ENCODE measurements around the gene AMFR.

GRCh38 chr16:56350491-56351405 lies 74.6 kb downstream of the AMFR start:
- TF ChIP-seq, protein P1, sequence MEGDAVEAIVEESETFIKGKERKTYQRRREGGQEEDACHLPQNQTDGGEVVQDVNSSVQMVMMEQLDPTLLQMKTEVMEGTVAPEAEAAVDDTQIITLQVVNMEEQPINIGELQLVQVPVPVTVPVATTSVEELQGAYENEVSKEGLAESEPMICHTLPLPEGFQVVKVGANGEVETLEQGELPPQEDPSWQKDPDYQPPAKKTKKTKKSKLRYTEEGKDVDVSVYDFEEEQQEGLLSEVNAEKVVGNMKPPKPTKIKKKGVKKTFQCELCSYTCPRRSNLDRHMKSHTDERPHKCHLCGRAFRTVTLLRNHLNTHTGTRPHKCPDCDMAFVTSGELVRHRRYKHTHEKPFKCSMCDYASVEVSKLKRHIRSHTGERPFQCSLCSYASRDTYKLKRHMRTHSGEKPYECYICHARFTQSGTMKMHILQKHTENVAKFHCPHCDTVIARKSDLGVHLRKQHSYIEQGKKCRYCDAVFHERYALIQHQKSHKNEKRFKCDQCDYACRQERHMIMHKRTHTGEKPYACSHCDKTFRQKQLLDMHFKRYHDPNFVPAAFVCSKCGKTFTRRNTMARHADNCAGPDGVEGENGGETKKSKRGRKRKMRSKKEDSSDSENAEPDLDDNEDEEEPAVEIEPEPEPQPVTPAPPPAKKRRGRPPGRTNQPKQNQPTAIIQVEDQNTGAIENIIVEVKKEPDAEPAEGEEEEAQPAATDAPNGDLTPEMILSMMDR (IDR thresholded peaks at IDR 0.05 in 8 of 11, conservative IDR thresholded peaks at IDR 0.05 in 3 of 11) = no peak
- TF ChIP-seq POLR2A (IDR thresholded peaks at IDR 0.05) = no peak

Data from spleen (tissue), 7 donors.